CD4-positive, alpha-beta T cell treated with Interleukin-1 beta for 1 hour (primary cell): Measurements from ENCODE around the gene USP9X.
A peak's percentile ranks its signal among the peaks of the same experiment; 100 is the strongest.
"Not testable (repeated sequence)": the region's sequence is repeated elsewhere in the genome, so short reads cannot be mapped to it uniquely, and the experiment has no call there.

ENCODE experiments used
- DNase-seq, 2 donors: peaks; one replicate each; pipeline ENCODE4 v3.0.0-alpha.2; 2020 to 2022

USP9X gene

DNA sequence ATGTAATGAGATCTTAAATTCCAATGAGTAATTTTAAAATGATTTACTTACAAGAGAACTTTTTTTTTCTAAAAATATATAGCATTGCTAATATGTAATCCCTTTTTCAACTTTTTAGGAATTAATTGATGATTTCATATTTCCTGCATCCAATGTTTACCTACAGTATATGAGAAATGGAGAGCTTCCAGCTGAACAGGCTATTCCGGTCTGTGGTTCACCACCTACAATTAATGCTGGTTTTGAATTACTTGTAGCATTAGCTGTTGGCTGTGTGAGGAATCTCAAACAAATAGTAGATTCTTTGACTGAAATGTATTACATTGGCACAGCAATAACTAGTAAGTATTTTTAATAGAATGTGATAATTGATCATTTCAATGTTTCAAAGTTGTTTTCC, 113.2 kb downstream of the USP9X start:
- DNase-seq: no peak

DNA sequence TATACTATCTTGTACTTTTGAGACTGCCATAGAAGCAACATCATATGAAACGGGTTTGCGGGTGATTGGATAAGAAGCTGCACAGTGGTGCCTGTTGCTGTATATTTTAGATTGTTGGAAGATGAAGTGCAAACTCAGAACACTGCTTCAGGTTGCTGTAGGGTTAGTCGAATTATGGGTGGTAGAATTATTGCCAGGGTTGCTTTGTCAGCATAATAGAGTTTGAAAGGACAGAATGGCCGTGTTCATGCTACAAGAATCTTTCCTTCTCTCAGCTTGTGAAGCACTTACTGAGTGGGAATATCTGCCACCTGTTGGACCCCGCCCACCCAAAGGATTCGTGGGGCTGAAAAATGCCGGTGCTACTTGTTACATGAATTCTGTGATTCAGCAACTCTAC, 115.5 kb downstream of the USP9X start:
- no peak for DNase-seq

DNA sequence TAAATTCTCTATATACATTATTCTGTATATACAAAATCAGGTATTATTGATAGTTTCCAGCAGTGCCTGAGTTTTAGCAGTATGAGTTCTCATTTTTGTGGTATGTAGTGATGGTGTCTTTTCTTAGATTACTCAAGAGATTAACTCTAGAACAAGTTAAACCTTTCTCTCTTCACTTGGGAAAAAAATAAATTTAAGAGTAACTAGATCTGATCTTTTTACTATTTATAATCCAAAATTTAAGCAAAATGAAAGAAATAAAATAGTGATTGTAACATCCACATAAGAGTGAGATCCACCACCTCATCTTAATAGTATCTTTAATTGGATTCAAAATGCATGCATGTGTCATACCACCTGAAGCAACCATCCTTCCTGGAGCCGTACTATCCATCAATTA, 124.6 kb downstream of the USP9X start:
- no peak for DNase-seq

DNA sequence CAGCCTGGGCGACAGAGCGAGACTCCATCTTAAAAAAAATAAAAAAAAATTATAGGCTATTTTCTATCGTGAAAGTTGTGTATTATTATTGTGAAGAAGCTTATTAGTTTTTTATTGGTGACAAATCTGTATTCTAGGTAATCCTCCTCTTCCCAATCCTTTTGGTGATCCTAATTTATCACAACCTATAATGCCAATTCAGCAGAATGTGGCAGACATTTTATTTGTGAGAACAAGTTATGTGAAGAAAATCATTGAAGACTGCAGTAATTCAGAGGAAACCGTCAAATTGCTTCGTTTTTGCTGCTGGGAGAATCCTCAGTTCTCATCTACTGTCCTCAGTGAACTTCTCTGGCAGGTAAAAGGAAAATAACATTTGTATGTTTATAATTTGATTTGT, 139.4 kb downstream of the USP9X start:
- no peak for DNase-seq

DNA sequence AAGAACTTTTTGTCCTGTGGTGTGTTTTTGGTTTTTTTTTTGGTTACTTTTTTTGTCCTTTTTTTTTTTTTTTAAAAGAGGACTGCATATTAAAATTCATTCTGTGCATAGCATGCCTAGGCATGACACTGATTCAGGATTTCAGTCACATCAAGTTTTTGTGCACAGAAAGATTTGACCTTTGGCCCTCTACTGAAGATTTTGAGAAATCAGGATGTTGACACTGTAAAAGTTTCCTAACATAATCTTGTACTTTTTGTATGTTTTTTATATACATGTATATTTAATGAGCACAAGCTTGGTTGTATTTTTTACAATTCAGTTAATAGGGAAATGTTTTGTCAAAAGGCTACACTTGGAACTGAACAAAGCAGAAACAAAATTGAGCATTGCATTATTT, 148.7 kb downstream of the USP9X start:
- no peak for DNase-seq

DNA sequence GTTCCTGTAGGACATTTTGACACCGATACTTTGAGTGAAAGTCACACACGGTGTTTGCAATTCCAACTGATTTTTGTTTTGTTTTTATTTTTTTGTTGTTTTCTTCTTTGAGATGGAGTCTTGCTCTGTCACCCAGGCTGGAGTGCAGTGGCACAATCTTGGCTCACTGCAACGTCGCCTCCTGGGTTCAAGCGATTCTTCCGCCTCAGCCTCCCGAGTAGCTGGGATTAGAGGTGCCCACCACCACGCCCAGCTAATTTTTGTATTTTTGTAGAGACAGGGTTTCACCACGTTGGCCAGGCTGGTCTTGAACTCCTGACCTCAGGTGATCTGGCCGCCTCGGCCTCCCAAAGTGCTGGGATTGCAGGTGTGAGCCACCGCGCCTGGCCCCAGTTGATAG, 149.2 kb downstream of the USP9X start:
- DNase-seq: not testable (repeated sequence)

DNA sequence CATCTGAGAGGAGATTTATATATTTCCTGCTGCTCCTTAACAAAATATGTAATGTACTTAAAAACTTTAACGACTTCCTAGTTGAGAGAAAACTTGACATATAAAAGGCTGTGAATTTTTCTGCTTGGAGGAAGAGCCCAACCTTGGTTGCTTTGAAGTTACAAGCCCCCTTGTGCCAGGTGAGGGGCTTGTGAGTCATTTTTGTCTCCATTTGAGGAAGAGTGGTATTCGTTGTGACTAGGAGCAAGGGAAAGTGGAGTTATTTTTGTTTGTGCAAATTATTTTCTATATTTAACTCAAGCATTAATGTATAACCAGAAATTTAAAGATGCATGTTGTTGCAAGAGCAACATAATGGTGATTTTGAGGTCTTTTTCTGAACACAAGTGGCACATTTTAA, 149.7 kb downstream of the USP9X start:
- DNase-seq: no peak

DNA sequence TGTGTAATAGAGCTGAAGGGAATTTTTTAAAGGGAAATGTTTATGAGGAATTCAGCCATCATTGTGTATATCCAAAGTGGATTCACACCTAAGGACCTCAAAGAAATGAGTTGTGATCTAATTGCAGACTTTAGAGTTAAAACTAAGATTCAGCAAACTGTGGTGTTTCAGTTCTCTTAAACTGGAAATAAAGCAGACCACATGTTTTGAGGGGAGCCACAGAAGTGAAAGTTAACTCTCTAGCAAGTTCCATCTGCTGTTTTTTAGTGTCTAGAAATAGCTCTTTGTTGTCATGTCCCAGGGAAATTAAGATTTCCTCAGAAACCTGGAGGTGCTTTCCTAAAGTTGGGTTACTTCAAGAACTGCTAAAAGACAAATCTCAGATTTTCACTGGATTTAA, 151.4 kb downstream of the USP9X start:
- DNase-seq: no peak

DNA sequence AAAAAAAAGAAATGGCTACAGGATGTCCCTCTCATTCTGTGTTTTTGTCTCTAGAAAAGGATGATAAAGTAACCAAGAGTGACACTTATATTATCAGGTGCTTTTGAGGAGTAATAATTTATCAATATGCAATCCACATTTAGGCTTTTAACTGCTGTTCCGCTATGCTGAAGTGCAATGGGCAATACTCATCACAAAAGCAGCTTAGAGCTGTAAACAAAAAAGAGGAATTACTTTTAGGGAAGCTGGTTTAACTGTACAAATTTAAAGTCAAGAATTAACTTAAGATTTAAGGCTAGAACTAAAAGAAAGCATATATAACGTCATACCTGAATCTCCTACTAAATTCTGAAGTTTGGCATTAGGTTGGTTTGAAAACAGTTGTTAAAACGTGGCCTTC, 155.3 kb downstream of the USP9X start:
- DNase-seq: no peak

DNA sequence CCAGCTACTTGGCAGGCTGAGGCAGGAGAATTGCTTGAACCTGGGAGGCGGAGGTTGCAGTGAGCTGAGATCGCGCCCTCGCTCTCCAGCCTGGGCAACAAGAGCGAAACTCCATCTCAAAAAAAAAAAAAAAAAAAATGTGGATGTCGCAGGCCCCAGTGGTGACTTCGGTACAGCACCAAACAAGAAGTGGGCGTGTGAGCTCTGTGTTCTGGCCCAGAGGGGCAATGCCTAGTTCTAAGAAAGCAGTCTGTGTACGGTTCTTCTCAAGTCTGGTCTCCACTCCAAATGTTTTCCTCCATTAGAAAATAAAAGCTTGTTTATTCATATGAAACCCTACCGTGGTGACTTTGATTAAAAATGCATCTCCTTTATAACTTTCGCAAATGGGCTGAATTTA, 156.7 kb downstream of the USP9X start:
- no peak for DNase-seq

DNA sequence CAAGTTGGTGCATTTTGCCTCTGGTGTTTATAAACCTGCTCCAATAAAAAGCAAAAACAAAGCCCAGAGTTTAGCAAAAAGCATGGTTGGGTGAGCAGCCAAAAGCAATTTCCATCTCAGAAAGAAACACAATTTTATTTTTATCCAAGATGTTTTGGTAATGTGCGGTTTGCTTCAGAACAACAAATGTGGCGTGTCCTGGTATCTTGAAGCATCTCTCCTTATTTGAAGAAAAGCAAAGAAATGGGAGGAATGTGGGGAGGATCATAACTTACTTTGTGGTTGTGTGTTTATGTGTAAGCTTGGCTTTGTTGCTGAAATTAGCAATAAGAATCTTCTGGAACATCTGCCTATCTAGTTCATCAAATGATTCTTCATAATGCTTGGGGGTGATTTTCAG, 160.4 kb downstream of the USP9X start:
- no peak for DNase-seq

DNA sequence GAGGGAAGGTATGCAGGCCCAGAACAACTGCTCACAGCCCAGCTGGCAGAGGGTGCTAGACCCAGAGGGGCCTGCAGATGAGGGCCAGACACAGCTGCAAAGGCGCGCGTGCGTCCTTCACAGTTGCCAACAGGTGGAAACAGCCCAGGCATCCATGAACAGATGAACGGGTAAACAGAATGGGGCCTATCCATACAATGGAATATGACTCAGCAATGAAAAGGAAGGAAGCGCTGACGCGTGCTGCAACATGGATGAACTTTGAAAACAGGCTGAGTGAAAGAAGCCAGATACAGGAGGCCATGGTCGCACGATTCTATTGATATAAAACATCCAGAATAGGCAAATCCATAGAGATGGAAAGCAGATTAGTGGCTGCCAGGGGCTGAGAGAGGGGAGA, 165.6 kb downstream of the USP9X start:
- DNase-seq: no peak

DNA sequence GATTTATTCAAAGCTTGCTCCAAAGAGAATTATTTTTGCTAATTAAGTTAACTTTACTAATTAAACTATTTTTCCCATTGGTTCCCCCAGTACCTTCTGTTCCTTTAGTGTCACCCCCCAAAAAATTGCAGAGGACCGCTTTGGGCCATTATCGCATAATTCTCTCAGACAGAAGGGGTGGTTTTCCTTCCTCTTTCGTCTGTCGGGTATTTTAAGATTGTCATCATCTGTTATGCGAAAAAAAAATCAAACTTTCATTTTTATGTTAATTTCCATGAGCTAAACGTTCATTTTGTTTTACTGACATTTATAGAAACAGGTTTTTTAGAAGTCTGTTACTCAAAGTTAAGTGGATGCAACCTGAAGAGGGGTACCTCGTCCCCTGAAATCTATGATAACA, 172.6 kb downstream of the USP9X start:
- no peak for DNase-seq

DNA sequence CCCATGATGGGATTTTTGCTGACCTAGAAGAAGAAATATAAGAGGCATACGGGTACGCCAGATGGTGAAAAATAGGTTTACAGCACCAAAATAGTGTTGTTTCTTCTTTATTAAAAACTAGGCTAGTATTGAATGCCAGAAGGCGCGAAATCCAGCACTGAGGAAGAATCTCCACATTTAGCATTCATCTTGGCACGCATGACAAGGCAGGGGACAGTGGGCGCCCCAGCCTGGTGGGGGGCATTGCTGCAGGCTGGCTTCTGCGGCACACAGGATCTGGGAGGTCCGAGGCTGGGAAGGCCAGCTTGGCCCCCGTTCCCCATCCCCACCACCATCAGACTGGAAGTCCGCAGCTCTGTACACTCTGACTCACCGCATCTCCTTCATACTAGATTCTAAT, 173.0 kb downstream of the USP9X start:
- DNase-seq: no peak

DNA sequence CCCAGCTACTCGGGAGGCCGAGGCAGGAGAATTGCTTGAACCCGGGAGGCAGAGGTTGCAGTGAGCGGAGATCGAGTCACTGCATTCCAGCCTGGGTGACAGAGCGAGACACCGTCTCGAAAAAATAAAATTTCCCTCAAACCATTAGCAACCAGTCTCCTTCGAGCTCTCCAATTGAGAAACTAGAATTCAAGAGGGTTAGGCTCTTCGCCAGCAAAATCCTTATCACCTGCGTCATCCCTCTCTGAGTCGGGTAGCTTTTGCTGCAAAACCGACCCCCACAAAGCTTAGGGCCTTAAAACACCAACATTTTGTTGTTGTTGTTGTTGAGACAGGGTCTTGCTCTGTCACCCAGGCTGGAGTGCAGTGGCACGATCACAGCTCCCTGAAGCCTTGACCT, 173.6 kb downstream of the USP9X start:
- no peak for DNase-seq

DNA sequence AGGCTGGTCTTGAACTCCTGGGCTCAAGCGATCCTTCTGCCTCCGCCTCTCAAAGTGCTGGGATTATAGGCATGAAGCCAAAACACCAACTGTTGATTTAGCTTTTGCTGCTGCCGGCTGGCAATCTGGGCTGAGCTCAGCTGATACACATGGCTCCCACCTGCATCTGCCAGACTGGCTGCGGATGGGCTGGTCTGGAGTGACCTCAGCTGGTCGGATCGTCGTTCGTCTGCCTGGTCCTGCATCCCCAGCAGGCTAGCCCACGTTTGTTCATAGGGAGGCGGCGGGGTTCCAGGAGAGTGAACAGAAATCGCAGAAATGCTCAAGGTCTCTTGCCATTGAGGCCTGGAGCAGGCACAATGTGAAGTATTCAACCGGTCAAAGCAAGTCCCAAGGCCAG, 174.3 kb downstream of the USP9X start:
- DNase-seq: no peak

DNA sequence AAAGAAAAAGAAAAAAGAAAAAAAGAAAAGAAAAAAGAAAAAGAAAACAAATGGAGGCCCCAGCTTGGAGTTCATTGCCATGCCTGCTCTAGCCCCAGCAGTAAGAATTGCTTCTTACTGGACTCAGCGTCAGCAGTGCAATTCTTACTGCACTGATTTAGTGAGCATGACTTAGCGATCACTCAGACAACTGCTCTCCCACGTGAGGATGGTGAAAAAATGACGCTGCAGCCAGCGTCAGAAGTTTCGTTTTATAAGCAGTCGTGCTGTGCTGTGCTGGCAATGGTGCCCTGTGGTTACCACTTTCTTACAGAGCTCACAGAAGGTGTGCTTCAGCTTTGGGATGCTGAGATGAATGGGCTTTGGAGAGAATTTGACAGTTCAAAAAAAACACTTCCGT, 180.4 kb downstream of the USP9X start:
- peak; percentile 37 to 66 for DNase-seq

DNA sequence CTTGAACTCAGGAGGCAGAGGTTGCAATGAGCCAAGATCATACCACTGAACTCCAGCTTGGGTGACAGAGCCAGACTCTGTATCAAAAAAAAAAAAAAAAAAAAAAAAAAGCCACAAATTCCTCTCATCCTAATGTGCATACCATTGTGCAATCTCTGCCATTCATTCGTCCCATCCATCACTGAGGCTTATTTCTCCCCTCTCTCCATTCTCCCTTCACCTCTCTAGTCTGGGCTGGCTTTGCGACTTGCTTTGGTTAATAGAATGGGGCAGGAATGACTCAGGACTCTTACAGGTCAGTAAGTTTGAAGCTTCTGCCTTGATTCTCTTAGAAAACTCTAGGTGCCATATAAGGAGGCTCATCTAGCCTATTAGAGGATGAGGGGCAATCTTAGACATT, 188.4 kb downstream of the USP9X start:
- no peak for DNase-seq

DNA sequence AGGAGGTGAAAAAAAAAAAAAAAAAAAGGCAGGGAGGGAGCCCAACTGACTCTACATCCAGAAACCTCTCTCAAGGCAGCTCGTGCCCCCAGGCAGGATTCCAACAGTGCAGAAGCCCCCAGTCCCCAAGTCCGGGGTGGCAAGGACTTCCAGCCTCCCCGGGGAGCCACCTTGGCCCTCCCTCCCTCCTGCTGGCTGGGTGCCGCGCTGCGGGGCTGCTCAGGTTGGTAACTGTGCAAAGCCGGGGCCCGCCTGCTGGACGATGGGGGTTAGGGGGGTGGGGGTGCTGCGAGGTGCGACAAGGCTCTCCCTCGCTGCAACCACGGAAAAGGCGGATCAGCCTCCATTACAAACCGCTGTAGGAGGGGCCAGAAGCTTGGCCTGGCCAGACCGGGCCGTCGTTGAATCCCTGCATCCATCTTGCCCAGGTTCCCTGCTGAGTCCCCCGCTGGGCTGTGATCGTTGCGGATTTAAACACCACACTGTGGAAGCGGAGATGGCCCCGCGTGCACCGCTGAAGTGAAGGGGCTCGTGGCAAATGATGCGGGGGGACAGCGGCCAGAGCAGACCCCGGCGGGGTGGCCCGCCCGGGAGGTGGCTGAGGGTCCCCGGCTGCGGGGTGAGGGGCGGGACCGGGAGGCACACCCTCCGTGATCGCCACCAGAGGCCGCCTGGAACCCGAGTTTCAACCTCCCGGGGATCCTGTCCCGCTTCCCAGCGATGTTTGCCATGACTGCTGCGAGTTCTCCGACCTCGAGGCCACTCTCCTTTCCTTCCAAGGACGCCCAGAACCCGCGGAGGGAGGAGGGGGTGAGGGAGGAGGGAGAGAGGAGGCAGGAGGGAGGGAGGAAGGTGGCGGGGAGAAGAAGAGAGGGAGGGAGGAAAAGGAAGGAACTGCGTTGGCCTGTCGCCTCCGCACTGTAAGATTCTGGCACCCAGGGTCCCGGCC, 190.7 kb downstream of the USP9X start:
- peak; percentile 52 to 53 for DNase-seq

DNA sequence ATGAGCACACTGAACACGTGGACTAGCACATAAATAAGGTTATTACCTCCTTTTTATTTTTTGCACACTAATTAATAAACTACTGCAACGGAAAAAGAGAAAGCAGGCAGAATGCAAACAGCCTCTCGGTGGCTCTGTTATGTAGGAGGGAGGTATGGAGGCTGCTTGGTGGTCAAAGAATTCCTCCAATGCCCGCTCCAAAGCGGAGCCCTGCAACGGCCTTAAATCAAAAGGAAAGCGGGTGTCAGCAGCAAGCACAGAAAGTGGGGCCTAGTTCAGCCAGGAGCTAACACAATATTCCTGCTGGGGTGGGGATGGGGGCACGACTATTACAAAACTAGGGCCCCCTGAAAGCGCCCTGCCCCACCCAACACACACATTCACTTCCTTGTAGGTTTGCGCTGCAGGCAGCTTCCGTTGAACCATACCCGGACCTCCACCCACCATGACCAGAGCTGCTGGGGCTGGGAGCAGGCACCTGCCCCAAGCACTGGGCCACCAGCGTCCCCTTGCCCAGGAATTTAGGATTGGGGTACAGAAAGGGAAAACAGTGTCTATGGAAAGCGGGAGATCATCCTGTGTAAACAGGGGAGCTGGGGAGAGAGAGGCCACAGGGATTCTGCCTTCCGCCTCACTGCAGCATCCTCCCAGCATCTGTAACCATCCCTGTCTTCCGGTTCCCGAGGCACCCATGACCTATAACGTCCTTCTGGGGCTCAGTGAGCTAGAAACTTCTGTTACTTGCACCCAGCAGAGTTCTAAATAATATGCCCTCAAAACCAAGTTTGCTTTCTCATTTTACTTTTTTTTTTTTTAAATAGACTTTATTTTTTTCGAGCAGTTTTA, 191.6 kb downstream of the USP9X start:
- DNase-seq: no peak

DNA sequence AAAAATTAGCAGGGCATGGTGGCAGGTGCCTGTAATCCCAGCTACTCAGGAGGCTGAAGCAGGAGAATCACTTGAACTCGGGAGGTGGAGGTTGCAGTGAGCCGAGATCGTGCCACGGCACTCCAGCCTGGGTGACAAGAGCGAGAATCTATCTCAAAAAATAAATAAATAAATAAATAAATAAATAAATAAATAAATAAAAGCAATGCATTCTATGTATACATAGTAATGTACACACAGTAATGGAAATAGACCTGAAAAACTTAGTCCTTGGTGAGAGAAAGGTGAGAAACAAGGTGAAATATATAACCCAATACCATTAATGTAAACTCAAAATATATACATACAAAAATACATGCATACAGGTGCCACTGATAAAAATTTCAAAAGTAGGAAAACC, 197.1 kb downstream of the USP9X start:
- not testable (repeated sequence) for DNase-seq

DNA sequence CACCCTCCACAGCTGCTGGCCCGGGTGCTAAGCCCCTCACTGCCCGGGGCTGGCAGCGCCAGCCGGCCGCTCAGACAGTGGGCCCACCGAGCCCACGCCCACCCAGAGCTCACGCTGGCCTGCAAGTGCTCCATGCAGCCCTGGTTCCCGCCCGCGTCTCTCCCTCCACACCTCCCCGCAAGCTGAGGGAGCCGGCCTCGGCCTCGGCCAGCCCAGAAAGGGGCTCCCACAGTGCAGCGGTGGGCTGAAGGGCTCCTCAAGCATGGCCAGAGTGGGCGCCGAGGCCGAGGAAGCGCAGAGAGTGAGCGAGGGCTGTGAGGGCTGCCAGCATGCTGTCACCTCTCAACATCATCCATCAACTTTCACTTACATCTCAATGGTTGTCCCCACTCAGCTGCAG, 200.7 kb downstream of the USP9X start:
- not testable (repeated sequence) for DNase-seq
